Sigmoid colon (tissue), 4 donors: ENCODE measurements around the gene MFSD6L.

Experiments
- POLR2A ChIP-seq, 2 donors: fragments of 450-650 bp; IDR thresholded peaks; one replicate each; pipeline ENCODE4 v1.6.1; 2016; ENCODE audit warnings: antibody characterized with exemption in 2 of 2, mild to moderate bottlenecking in 2 of 2, moderate library complexity in 2 of 2
- POLR2AphosphoS5 ChIP-seq, 4 donors: sonication (generic); formaldehyde crosslinking; IDR thresholded peaks; one replicate each; pipeline ENCODE4 v1.6.1; 2017; ENCODE audit warnings: antibody characterized with exemption in 4 of 4
- TF ChIP-seq, protein P1 (sequence below), 4 experiments: fragments of 450-650 bp in 3 of 4; fragments of 200-600 bp in 1 of 4; IDR thresholded peaks; one replicate each; pipeline ENCODE4 v1.5.1; 2016 to 2019; ENCODE audit warnings: antibody characterized with exemption in 4 of 4, mild to moderate bottlenecking in 3 of 4, moderate library complexity in 2 of 4

DNA sequence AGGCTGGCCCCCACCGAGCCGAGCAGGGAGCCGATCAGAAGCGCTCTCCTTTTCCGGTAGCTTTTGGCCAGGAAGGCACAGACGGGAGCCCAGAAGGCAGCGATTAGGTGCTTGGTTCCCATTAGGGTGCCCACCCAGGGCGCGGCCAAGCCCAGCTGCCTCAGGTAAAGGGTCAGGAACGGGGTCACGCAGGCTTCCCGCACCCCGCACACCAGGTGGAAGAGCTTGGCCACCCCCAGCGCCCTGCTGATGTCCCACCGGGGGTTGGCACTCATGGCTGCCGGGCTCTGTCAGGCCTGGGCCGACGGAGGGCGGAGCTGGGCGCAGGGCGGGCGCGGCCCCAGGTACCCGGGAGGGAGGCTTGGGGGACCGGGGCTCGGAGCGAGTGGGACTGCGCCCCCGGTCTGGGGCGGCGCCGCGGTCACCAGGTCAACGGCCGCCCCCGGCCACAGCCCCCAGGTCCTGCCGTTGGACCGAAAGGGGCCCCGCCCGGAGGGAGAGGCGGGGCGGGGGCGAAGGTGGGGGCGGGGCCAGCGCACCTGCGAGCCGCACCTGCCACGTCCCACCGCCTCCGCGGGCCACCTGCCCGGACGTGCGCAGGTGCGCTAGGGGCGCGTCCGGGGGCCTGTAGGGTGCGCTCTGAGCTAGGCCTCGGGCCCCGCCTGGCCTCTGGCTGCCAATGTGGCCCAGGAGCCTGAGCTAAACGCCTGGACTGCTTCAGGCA lies at the start of gene MFSD6L:
- TF ChIP-seq, protein P1, sequence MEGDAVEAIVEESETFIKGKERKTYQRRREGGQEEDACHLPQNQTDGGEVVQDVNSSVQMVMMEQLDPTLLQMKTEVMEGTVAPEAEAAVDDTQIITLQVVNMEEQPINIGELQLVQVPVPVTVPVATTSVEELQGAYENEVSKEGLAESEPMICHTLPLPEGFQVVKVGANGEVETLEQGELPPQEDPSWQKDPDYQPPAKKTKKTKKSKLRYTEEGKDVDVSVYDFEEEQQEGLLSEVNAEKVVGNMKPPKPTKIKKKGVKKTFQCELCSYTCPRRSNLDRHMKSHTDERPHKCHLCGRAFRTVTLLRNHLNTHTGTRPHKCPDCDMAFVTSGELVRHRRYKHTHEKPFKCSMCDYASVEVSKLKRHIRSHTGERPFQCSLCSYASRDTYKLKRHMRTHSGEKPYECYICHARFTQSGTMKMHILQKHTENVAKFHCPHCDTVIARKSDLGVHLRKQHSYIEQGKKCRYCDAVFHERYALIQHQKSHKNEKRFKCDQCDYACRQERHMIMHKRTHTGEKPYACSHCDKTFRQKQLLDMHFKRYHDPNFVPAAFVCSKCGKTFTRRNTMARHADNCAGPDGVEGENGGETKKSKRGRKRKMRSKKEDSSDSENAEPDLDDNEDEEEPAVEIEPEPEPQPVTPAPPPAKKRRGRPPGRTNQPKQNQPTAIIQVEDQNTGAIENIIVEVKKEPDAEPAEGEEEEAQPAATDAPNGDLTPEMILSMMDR (IDR thresholded peaks at IDR 0.05), result no peak
- no peak for TF ChIP-seq POLR2AphosphoS5 (IDR thresholded peaks at IDR 0.05)
- TF ChIP-seq POLR2A (IDR thresholded peaks at IDR 0.05), result no peak
